ENCODE results near the gene AIF1L. TPM values are rescaled to one million over a fixed set of nuclear protein-coding genes. Genes with fewer than 3 reads are reported as not detected.

Gene AIF1L
- total RNA-seq, 5 donors from 2014 or later (not counting 1 experiment from before 2014, with no cell fraction given), result 0.37 to 0.67 (median 0.51) TPM; not detected in 2

GRCh38 chr9:131092548-131093440 lies 3.5 kb upstream of the AIF1L start:
- Histone ChIP-seq H3K36me3 (ENCODE audit: control insufficient read depth in 2 of 2, extremely low read depth in 1 of 2, insufficient read depth in 1 of 2, low read length in 1 of 2) (no peaks in the 10 kb centered on the region), H3K4me3 (ENCODE audit: control insufficient read depth in 1 of 2, extremely low read depth in 1 of 2, low read length in 1 of 2) (no peak overlapping the region), H3K27me3 (replicated peaks in 1 of 2; ENCODE audit: control insufficient read depth in 2 of 2, extremely low read depth in 1 of 2, insufficient read depth in 2 of 2, low read length in 1 of 2) (peaks cover 2 to 45% of the 10 kb centered on the region in 2 experiments), H3K27ac (ENCODE audit: low read length) (no peak overlapping the region), H3K9me3 (no peaks in the 10 kb centered on the region), H3K4me1 (ENCODE audit: control insufficient read depth in 1 of 2, extremely low read depth in 1 of 2, insufficient read depth in 2 of 2, low read length in 2 of 2) (peaks cover 0 to 12% of the 10 kb centered on the region in 2 experiments)
- Mint-ChIP-seq H3K27me3 (peaks cover 20 to 40% of the 10 kb centered on the region in 2 donors), H3K9me3 (no peaks in the 10 kb centered on the region), H3K4me1 (peaks cover 9 to 13% (median 10%) of the 10 kb centered on the region in 3 donors), H3K36me3 (no peaks in the 10 kb centered on the region), H3K4me3 (no peak overlapping the region), H3K27ac (no peak overlapping the region)
- WGBS (ENCODE audit: insufficient coverage), result 89% methylated on average over 21 of the region's 24 CpGs
- CTCF ChIA-PET, result no interaction called here
- POLR2A ChIA-PET, result no interaction called here
- no peak for ATAC-seq (replicated peaks in 1 of 4)
- DNase-seq, result no peak

GRCh38 chr9:131094015-131094414 lies 2.3 kb upstream of the AIF1L start:
- Histone ChIP-seq H3K27me3 (replicated peaks in 1 of 2; ENCODE audit: control insufficient read depth in 2 of 2, extremely low read depth in 1 of 2, insufficient read depth in 2 of 2, low read length in 1 of 2) (peaks cover 2 to 49% of the 10 kb centered on the region in 2 experiments), H3K36me3 (ENCODE audit: control insufficient read depth in 2 of 2, extremely low read depth in 1 of 2, insufficient read depth in 1 of 2, low read length in 1 of 2) (no peaks in the 10 kb centered on the region), H3K9me3 (no peaks in the 10 kb centered on the region), H3K4me3 (ENCODE audit: control insufficient read depth in 1 of 2, extremely low read depth in 1 of 2, low read length in 1 of 2) (no peak overlapping the region), H3K27ac (ENCODE audit: low read length) (no peak overlapping the region), H3K4me1 (ENCODE audit: control insufficient read depth in 1 of 2, extremely low read depth in 1 of 2, insufficient read depth in 2 of 2, low read length in 2 of 2) (peaks cover 0 to 12% of the 10 kb centered on the region in 2 experiments)
- DNase-seq (no peak), ATAC-seq (replicated peaks in 1 of 4) (no peak)
- Mint-ChIP-seq H3K9me3 (no peaks in the 10 kb centered on the region), H3K27me3 (peaks cover 20 to 51% of the 10 kb centered on the region in 2 donors), H3K4me3 (no peak overlapping the region), H3K4me1 (peaks cover 9 to 13% (median 10%) of the 10 kb centered on the region in 3 donors), H3K36me3 (no peaks in the 10 kb centered on the region), H3K27ac (no peak overlapping the region)
- 100% methylated on average over 1 of the region's 5 CpGs for WGBS (ENCODE audit: insufficient coverage)
- POLR2A ChIA-PET, result no interaction called here
- CTCF ChIA-PET, result interaction anchor here in 1 of 2 donors (0.7 kb wide), 1 partner anchor 1080 kb away, joined by 3 read pairs; no protein-coding TSS in a partner anchor

- peaks cover 20 to 53% of the 10 kb centered on the region in 2 donors for H3K27me3 Mint-ChIP-seq
- H3K4me3 Mint-ChIP-seq, result no peak overlapping the region
- no peak overlapping the region for H3K27ac Mint-ChIP-seq
- H3K36me3 ChIP-seq (ENCODE audit: control insufficient read depth in 2 of 2, extremely low read depth in 1 of 2, insufficient read depth in 1 of 2, low read length in 1 of 2), result no peaks in the 10 kb centered on the region
- H3K27me3 ChIP-seq (replicated peaks in 1 of 2; ENCODE audit: control insufficient read depth in 2 of 2, extremely low read depth in 1 of 2, insufficient read depth in 2 of 2, low read length in 1 of 2), result peaks cover 2 to 49% of the 10 kb centered on the region in 2 experiments
- H3K36me3 Mint-ChIP-seq, result no peaks in the 10 kb centered on the region
- 96% methylated on average over 9 of the region's 12 CpGs for WGBS (ENCODE audit: insufficient coverage)
- H3K9me3 ChIP-seq, result no peaks in the 10 kb centered on the region
- H3K27ac ChIP-seq (ENCODE audit: low read length), result no peak overlapping the region
- ChIA-PET POLR2A (no interaction called here), CTCF (interaction anchor here in 1 of 2 donors (0.7 kb wide), 1 partner anchor 1079 kb away, joined by 3 read pairs; no protein-coding TSS in a partner anchor)
- no peaks in the 10 kb centered on the region for H3K9me3 Mint-ChIP-seq
- H3K4me1 Mint-ChIP-seq, result peaks cover 9 to 13% (median 10%) of the 10 kb centered on the region in 3 donors
- DNase-seq (no peak), ATAC-seq (replicated peaks in 1 of 4) (no peak)
- peaks cover 0 to 12% of the 10 kb centered on the region in 2 experiments for H3K4me1 ChIP-seq (ENCODE audit: control insufficient read depth in 1 of 2, extremely low read depth in 1 of 2, insufficient read depth in 2 of 2, low read length in 2 of 2)
- no peak overlapping the region for H3K4me3 ChIP-seq (ENCODE audit: control insufficient read depth in 1 of 2, extremely low read depth in 1 of 2, low read length in 1 of 2)
Observed at GRCh38 chr9:131094622-131095021, 1.7 kb upstream of the AIF1L start.

GRCh38 chr9:131095666-131096268 lies 564 bp upstream of the AIF1L start:
- ChIA-PET POLR2A (no interaction called here), CTCF (interaction anchor here in 1 of 2 donors (0.6 kb wide), 1 partner anchor 18 kb away, joined by 9 read pairs; no protein-coding TSS in a partner anchor)
- peak overlapping the region in 1 of 2 donors; percentile 40 for H3K27ac Mint-ChIP-seq
- no peak for DNase-seq
- WGBS (ENCODE audit: insufficient coverage), result 66% methylated on average over 7 of the region's 16 CpGs
- H3K4me3 ChIP-seq (ENCODE audit: control insufficient read depth in 1 of 2, extremely low read depth in 1 of 2, low read length in 1 of 2), result peak overlapping the region in 1 of 2 donors; percentile 25
- H3K36me3 ChIP-seq (ENCODE audit: control insufficient read depth in 2 of 2, extremely low read depth in 1 of 2, insufficient read depth in 1 of 2, low read length in 1 of 2), result no peaks in the 10 kb centered on the region
- H3K27me3 Mint-ChIP-seq, result peaks cover 20 to 53% of the 10 kb centered on the region in 2 donors
- ATAC-seq (replicated peaks in 1 of 4), result no peak
- H3K4me1 Mint-ChIP-seq, result peaks cover 9 to 13% (median 10%) of the 10 kb centered on the region in 3 donors
- H3K4me3 Mint-ChIP-seq, result peak overlapping the region; percentile 63 to 69 (median 67)
- H3K4me1 ChIP-seq (ENCODE audit: control insufficient read depth in 1 of 2, extremely low read depth in 1 of 2, insufficient read depth in 2 of 2, low read length in 2 of 2), result peaks cover 0 to 12% of the 10 kb centered on the region in 2 experiments
- H3K9me3 ChIP-seq, result no peaks in the 10 kb centered on the region
- H3K27me3 ChIP-seq (replicated peaks in 1 of 2; ENCODE audit: control insufficient read depth in 2 of 2, extremely low read depth in 1 of 2, insufficient read depth in 2 of 2, low read length in 1 of 2), result peaks cover 2 to 53% of the 10 kb centered on the region in 2 experiments
- no peak overlapping the region for H3K27ac ChIP-seq (ENCODE audit: low read length)
- no peaks in the 10 kb centered on the region for H3K9me3 Mint-ChIP-seq
- H3K36me3 Mint-ChIP-seq, result no peaks in the 10 kb centered on the region

GRCh38 chr9:131097126-131097947 lies 1.0 kb downstream of the AIF1L start:
- no peak overlapping the region for H3K27ac Mint-ChIP-seq
- DNase-seq (no peak), ATAC-seq (replicated peaks in 1 of 4) (no peak)
- Histone ChIP-seq H3K9me3 (no peaks in the 10 kb centered on the region), H3K27ac (ENCODE audit: low read length) (no peak overlapping the region), H3K4me1 (ENCODE audit: control insufficient read depth in 1 of 2, extremely low read depth in 1 of 2, insufficient read depth in 2 of 2, low read length in 2 of 2) (peaks cover 0 to 12% of the 10 kb centered on the region in 2 experiments), H3K4me3 (ENCODE audit: control insufficient read depth in 1 of 2, extremely low read depth in 1 of 2, low read length in 1 of 2) (peak overlapping the region in 1 of 2 donors; percentile 71), H3K36me3 (ENCODE audit: control insufficient read depth in 2 of 2, extremely low read depth in 1 of 2, insufficient read depth in 1 of 2, low read length in 1 of 2) (no peaks in the 10 kb centered on the region), H3K27me3 (replicated peaks in 1 of 2; ENCODE audit: control insufficient read depth in 2 of 2, extremely low read depth in 1 of 2, insufficient read depth in 2 of 2, low read length in 1 of 2) (peaks cover 2 to 55% of the 10 kb centered on the region in 2 experiments)
- ChIA-PET CTCF (interaction anchor here in 1 of 2 donors (0.6 to 0.9 kb wide), 2 partner anchors 11 to 46 kb away, joined by 3 to 6 read pairs; no protein-coding TSS in a partner anchor), POLR2A (no interaction called here)
- H3K9me3 Mint-ChIP-seq, result no peaks in the 10 kb centered on the region
- H3K27me3 Mint-ChIP-seq, result peaks cover 20 to 53% of the 10 kb centered on the region in 2 donors
- 42% methylated on average over 9 of the region's 19 CpGs for WGBS (ENCODE audit: insufficient coverage)
- peaks cover 9 to 13% (median 10%) of the 10 kb centered on the region in 3 donors for H3K4me1 Mint-ChIP-seq
- H3K4me3 Mint-ChIP-seq, result peak overlapping the region; percentile 39 to 65 (median 50)
- H3K36me3 Mint-ChIP-seq, result no peaks in the 10 kb centered on the region

- WGBS (ENCODE audit: insufficient coverage), result 95% methylated on average over 8 of the region's 8 CpGs
- Mint-ChIP-seq H3K9me3 (no peaks in the 10 kb centered on the region), H3K4me1 (peaks cover 9 to 13% (median 10%) of the 10 kb centered on the region in 3 donors), H3K27ac (no peak overlapping the region), H3K27me3 (peaks cover 20 to 48% of the 10 kb centered on the region in 2 donors), H3K4me3 (peak overlapping the region in 1 of 3 donors; percentile 65), H3K36me3 (no peaks in the 10 kb centered on the region)
- Histone ChIP-seq H3K4me3 (ENCODE audit: control insufficient read depth in 1 of 2, extremely low read depth in 1 of 2, low read length in 1 of 2) (no peak overlapping the region), H3K36me3 (ENCODE audit: control insufficient read depth in 2 of 2, extremely low read depth in 1 of 2, insufficient read depth in 1 of 2, low read length in 1 of 2) (no peaks in the 10 kb centered on the region), H3K4me1 (ENCODE audit: control insufficient read depth in 1 of 2, extremely low read depth in 1 of 2, insufficient read depth in 2 of 2, low read length in 2 of 2) (peaks cover 0 to 12% of the 10 kb centered on the region in 2 experiments), H3K9me3 (no peaks in the 10 kb centered on the region), H3K27ac (ENCODE audit: low read length) (no peak overlapping the region), H3K27me3 (replicated peaks in 1 of 2; ENCODE audit: control insufficient read depth in 2 of 2, extremely low read depth in 1 of 2, insufficient read depth in 2 of 2, low read length in 1 of 2) (peaks cover 2 to 59% of the 10 kb centered on the region in 2 experiments)
- no peak for DNase-seq
- ChIA-PET CTCF (no interaction called here), POLR2A (no interaction called here)
- ATAC-seq (replicated peaks in 1 of 4), result no peak
Observed at GRCh38 chr9:131097948-131098278, 1.6 kb downstream of the AIF1L start.

All from T-cell (primary cell).